GM12892 (cell line): ENCODE results near the gene CAB39L.

Experiments used
- POLR2A ChIP-seq: IDR thresholded peaks from 2 replicates; pipeline ENCODE4 v1.6.1; 2011; ENCODE audit warnings: low read depth, low read length, control low read depth
- POLR2AphosphoS5 ChIP-seq: IDR thresholded peaks from 2 replicates; pipeline ENCODE4 v1.6.1; 2011; ENCODE audit warnings: low read depth, low read length, control low read depth
- TAF1 ChIP-seq: IDR thresholded peaks from 2 replicates; pipeline ENCODE4 v1.6.1; 2011; ENCODE audit warnings: low read depth, mild to moderate bottlenecking, control low read depth, low read length, borderline replicate concordance

DNA sequence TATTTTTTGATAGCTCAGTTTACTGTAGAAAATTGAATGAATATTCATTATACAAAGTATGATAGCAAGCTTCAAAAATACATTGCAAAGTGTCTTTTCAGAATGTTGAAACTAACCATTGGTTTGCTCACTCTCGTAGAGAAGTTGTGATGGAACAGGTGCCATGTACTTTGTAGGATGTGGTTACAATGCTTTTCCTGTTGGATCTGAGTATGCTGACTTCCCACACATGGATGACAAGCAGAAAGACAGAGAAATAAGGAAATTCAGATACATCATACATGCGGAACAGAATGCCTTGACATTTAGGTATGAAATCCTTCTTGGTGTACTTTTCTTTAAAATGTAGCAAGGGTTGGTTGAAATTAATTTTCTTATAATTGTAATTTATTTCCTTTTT, 165.7 kb downstream of the CAB39L start:
- TF ChIP-seq POLR2AphosphoS5 (no peak), TAF1 (no peak), POLR2A (no peak)
